HG02610 (cell line): Measurements from ENCODE around the gene DHX8.

ENCODE experiments used
- ATAC-seq: cut with Tn5 transposase; IDR thresholded peaks from one replicate; pipeline ENCODE4 v1.9.1; 2021; ENCODE audit warnings: mild to moderate bottlenecking, moderate library complexity; ENCODE audit not compliant: unreplicated experiment

Gene DHX8

DNA sequence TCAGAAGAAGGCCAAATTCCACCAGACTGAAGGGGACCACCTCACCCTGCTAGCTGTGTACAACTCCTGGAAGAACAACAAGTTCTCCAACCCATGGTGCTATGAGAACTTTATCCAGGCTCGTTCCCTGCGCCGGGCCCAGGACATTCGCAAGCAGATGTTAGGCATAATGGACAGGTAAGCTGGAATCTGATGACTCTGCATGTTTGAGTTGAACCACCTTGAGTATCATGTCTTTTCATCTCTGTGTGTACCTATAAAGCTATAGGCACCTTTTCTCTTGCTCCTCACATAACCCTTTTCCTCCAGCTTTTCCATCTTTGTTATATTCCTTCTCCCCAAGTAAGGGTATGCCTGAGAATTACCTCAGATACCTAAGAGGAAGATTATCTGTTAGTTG is 37.6 kb downstream of the DHX8 start:
- ATAC-seq: no peak

DNA sequence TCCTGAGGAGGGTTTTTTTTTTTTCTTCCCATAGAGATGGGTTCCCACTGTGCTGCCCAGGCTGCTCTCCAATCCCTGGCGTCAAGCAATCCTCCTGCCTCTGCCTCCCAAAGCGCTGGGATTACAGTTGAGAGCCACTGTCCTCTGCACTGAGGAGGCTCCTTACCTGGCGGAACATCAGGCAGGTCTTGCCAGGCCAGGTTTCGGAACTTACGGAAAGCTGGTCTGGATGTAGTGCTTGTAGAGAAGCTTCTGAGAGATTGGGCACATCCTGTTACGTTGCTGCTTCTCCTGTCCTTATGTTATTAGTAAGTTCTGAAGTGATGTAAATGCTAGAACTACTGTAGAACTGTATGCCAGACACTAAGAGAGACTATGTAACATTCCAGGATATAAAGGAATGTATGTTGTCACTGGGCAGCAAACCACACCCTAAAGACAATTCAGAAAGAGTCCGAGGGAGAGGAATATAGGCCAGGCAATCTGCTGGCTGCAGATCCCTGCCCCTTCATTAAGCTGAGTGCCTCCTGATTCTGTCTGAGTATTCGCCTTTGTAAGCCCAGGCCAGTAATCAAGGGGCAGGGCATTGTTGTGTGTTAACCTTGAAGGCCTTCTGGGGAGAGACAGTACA is 41.3 kb downstream of the DHX8 start:
- no peak for ATAC-seq

DNA sequence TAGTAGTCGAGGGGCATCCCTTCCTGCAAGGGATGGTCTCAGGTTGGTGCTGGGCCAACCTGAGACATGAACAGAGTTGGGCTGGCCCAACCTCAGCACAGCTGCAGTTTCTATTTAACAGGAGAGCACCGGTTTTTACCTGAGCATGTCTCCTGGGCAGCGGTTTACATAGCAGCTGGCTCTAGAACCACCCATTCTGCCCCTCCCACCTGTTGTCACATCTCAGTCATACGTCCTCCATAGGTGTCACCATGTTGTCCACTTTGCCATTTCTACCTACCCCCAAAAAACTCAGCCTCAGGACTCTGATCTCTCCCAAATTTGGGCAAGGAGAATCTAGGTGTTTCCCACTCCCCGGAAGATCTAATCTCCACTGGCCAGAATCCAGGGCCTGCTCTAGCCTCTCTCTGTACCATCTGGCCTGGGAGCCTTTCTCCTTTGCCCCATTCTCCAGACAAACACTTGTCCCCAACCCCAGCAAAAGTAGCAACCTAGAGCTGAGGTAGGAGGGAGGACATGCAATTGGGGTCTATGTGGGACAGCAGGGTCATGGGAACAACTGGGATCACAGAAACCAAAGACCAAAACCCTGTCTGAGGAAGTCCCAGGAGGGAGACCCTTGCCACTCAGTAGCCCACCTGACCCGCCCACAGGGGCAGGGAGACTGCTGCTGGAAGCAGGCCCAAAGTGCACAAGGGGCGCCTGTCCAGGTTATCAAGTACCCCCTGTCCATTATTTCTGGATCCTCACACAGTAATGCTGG is 43.3 kb downstream of the DHX8 start:
- ATAC-seq: no peak

DNA sequence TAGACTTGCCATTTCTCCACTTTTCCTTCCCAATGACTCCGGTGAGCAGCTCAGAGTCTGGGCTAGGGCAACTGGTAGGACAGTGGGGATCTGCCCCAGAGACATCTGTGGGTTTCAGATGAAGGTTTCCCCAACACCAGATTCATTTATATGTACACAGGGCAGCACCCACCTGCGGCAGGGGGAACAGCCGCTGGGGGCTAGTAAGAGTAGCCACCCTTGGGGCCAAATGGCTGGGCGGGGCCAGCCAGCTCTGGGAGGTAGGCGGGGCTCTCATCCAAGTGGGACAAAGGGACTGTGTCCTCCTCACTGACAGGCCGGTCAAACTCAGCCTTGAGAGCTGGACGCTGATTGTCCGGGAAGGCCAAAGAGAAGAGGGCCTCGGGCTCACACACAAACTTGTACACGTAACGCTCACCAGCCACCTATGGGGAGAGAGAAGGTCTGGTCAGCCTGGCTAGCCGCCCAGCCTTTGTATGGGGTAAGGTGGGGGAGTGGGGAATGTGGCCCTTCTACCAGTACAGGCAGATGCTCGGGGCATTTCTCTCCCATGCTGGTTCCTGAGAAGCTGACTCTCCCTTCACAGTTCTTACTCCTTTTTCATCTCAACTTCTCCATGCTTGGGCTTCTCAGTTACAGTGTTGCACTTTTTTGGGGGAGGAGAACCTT is 44.7 kb downstream of the DHX8 start:
- no peak for ATAC-seq

DNA sequence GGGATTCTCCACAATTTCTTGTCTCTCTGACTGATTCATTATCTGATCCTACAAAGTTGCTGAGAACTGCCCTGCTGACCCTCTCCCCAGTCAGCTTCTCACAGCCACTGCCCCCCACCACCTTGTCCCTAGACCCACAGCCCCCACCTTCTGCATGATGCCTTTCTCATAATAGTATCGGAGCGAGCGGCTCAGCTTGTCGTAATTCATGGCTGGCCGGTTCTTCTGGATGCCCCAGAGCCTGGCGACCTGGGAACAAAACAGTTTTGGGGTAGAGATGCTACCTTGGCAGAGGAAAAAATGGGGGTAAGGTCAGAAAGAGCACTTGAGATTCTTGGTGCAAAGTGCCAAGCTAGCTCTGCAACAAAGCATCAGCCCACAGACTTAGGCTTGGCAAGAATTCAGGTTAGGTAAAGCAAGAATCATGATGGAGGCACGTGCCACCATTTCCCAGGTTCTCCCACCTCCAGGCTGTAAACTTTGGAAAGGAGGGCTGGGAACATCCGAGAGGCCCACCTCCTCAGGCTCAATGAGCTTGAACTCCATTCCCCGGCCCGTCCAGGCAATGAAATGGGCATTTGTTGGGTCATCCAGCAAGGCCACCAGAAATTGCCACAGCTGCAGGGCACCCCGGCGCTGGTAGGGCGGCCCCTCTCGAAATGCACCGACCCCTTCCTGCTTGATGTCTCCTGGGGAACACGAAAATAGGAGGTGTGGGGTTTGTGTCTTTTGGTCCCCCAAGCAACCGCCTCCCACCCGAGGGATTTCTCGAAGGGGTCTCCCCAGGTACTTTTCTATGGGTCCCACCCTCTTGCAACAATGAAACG is 45.4 kb downstream of the DHX8 start:
- ATAC-seq: no peak

DNA sequence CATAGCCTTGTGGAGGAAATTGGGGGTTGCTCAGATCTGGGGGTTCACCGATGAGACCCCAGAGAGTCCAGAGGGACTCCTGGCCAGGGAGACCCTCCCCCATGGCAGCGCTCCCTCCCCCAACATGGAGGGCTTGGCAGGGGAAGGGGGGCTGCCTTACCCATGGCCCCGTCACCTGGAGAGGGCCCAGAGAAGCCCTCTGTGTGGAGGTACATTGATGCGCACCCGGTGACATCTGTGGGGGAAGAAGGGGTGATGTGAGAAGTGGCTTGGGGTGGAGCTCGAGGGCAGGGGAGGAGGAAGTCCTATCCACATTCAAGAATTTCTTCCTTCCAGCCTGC is 46.1 kb downstream of the DHX8 start:
- no peak for ATAC-seq

DNA sequence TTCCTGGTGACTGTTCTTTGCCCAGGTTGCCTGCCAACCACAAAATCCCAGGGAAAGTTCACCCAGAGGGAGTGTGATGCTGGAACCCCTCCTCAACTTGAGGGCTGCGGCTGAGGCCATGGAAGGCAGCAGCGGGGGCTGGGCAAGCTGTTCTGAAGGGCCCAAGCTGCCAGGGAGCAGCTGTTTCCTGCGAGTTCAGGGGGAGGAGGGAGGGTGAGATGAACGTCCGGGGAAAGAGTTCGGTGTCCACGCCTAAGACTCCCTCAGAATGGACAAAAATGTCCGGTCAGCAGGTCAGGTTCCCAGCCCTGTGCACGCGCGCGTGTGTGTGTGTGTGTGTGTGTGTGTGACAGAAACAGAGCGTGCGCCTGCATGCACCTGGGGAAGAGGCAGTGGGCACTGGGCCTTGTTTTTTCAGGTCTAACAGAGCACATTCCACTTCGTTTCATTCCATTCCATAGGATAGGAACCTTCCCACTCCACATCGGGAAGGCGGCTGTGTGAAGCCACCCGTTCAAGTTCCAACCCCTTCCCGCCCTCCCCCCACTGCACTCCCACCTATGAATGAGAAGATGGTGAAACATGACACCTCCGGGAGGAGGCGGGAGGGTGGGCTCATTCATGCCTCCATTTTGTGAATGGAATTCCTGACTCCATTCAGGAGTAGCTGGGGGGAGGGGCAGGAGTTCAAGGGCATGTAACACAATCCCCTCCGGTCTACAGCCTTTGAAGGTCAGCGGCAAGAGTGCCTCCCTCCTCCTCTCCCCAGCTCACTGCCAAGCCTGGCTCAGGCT is 46.7 kb downstream of the DHX8 start:
- no peak for ATAC-seq

DNA sequence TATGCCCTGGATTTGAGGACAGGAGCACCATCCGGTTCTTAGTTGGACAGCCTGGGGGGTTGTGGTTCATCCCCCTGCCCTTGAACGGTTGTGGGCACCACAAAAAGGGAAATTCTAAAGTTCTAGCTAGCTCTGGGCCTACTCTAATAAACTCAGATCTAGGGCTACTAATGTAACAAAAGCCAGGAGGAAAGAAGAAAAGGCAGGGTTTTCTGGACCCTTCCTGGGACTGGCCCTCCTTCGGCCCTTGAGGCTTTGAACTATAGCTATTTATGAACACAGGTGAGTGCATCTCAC is 47.3 kb downstream of the DHX8 start:
- ATAC-seq: no peak

DNA sequence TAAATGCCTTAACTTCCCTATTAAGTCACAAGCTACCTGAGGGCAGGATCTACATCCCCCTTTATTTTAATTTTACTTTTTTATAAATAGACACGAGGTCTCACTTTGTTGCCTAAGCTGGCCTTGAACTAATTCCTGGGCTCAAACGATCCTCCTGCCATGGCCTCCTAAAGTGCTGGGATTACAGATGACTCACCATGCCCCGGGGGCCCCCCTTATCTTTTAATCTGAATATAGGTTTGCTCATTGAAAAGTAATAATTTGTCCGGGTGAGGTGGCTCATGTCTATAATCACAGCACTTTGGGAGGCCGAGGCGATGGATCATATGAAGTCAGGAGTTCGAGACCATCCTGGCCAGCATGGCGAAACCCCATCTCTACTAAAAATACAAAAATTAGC is 48.2 kb downstream of the DHX8 start:
- no peak for ATAC-seq

DNA sequence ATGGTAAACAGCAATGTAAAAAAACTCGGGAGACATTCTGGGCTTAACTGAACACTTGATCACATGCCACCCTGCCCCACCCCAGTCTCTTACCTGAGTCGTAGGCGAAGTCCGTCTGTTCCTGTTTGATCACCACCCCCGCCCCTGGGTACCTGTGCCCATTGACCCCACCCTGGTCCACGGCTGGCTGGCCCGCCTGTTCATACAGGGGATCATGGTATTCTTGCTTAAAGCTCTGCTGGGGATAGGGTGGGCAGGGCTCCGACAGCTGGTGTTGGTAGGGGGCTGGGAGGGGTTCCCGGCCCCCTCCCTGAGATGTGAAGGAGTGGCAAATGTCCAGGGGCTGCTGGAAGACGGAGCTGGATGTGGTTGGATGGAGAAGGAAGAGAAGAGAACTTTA is 48.8 kb downstream of the DHX8 start:
- ATAC-seq: no peak

DNA sequence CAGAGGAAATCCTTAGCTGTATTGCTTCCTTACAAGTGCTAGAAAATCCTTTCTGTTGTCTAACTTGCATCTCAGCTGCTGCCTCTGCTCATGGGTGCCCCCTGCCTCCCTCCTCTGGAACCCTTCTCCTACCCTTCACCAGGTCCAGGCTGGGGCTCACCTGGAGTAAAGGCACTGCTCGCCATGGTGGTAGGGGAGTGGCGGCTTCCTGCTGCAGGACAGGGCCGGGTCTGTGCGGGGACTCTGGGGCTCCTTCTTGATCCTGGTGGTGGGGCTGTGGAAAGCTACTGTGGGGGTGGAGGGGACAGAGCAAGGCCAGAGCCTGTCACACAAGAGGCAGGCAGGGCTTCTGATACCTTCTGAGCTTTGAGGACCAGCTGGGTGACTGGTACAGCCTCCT is 49.9 kb downstream of the DHX8 start:
- ATAC-seq: no peak

DNA sequence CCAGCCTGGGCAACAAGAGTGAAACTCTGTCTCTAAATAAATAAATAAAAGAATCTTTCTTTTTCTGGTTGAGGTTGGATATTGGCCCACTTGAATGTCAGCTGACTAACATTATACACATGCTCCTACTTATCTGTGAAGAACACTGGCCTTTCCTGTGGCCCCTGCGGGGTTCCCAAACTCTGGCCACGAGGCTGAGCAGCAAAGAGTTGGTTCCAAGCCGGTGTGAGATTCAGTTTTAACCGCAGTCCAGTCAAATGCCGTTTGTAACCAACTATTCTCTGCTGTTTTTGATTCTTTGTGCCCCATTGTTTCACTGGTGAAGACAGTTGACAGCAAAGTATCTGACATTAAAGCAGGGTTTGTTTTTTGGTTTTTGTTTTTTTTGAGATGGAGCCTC is 51.1 kb downstream of the DHX8 start:
- no peak for ATAC-seq

DNA sequence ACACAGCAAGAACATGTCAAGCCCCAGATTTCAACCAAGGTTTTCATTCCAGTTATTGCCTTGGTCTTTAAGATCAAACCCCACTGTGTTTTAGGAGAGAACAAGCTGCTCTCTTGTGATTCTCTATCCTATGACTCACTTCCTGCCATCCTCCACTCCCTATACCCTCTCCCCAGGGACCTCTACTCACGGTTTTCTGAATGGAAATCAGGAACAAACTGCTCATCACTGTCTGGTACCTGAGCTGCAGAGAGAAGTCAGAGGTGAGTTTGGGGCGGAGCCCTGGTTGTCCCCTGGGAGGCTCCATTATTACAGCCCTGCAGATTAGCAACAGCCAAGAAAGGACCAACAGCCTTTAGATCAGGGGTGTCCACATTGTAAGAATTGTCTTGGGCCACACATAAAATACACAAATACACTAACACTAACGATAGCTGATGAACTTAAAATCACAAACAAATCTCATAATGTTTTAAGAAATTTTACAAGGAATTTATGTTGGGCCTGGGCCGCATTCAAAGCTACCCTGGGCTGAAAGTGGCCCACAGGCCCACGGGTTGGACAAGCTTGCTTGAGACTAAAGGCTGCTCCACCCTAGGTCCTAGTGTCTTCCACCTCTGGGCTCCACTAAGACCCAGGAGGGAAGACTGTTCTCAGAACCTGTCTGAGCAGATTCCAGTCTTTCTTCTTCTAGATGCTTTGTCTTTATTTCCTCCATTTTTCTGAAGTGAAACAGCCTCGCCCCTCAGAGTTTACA is 52.6 kb downstream of the DHX8 start:
- ATAC-seq: no peak

DNA sequence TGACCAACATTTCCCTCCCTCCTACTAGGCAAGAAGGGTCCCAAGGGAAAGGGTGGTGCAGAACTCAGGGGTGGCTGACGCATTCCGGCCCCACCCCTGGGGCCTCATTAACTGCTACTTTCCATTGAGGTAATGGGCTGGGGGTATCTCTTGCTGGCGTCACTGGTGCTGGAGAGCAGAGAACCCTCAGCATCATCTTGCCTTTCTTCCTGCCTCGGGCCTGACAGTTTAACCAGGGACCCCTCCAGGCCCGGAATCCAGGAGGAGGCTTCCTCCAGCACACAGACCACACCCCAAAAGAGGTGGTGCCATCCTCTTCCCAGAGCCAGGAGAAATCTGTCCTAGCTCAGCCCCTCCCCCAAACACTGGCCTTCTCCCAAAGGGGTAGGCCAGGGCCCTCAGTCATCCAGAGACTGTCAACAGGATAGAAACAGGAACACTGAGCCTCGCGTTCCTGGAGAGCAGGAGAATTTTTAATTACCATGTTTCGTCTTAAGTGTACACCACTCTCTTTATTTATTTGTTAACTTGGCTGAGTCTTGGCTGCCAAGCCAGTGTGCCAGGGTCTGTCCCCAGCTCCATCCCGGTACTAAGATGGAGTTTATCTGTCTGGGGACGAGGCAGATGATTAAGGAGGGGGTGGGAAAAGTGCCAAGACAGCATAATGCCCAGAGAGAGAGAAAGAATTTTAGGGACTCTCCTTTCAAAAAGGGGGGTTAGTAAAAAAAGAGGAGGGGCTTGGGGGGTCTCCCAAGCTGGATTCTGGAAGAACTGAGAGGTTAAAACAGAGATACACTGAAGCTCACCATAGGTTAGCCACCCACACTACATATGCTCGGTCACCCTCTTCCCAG is 57.3 kb downstream of the DHX8 start:
- no peak for ATAC-seq

DNA sequence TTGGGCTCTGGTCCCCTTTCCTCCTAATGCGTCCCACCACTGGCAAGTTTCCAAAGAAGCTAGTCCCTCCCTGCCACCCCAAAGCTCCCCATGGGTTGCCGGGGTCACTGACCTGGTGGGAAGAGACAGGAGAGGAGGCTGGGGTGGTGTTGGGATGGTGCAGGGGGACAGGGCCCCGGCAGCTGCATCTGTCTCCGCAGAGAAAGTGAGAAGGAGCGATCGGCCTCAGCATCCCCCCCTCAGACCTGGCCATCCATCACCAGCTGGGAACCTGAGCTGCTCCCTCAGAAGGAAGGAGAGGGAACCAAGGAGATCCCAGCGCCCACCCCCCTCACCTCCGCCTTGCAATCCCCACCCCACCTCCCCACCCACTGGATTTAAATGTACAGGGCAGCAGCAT is 59.1 kb downstream of the DHX8 start:
- no peak for ATAC-seq

DNA sequence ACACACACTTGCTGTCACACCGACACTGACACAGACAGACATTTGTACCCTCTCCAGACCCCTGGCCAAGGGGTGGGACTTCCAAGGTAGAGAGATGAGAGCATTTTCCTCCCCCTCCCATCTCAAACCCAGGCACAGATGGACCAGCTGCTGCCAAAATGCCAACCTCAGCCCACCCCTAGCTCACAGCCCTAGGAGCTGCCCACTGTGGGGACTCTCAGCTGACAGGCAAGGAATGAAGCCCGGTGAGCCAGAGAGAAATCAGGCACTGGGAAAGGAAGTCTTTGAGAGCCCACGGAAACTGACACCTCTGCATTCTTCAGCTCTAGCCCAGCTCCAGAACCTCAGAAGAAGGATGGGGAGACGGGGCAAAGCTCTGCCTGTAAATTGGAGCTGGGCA is 59.5 kb downstream of the DHX8 start:
- ATAC-seq: no peak

DNA sequence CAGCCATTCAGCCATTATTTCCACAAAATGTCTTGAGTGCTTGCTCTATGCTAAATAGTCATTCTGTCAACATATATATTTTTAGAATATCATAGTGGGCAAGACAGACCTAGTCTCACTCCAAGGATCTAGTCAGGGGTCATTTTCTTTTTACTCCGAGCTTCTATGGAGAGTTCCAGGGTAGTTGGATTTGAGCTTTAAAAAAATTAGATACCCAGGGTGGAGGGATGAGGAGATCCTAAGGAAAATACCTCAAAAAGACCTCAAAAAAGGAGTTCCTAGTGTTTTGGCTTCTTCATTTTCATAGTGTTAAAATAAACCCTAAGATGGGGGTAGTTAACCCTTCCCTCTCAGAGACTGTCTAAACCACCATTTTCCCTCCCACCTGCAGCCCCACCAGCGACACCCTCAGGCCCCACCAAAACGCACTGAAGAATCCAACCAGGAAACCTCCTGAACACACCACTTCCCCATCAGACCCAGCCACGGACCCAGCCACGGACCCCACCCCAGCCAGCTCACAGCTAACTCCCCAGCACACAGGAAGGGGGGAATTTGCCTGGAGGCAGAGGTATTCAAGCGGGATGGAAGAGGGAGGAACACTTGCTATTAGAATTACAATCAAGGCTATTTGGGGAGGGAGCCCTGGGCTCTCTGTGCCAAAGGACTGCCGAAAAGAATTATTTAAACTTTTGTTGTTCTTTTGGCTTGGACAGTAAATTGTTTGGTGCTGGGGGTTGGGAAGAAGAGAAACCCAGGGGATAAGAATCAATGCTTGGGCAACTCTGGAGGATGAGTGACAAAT is 60.2 kb downstream of the DHX8 start:
- ATAC-seq: no peak

DNA sequence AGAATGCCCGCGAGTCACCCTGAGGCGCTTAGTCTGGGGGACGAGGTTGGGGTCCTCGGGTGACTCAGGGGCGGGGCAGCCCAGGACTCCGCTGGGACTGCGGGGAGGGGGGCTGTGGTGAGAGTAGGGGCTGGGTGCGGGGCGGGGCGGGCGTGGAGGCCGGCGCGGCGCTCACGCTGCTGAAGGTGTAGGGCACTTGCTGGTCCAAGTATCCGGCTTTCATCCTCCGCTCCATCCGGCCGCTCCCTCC is 61.5 kb downstream of the DHX8 start:
- ATAC-seq: peak; percentile 3
